Glomerular visceral epithelial cell (primary cell): ENCODE measurements around the gene GRIK1.

Source experiments
- DNase-seq: peaks from one replicate; pipeline ENCODE4 v3.0.0-alpha.2; 2016; ENCODE audit errors: extremely low spot score

Gene GRIK1

DNA sequence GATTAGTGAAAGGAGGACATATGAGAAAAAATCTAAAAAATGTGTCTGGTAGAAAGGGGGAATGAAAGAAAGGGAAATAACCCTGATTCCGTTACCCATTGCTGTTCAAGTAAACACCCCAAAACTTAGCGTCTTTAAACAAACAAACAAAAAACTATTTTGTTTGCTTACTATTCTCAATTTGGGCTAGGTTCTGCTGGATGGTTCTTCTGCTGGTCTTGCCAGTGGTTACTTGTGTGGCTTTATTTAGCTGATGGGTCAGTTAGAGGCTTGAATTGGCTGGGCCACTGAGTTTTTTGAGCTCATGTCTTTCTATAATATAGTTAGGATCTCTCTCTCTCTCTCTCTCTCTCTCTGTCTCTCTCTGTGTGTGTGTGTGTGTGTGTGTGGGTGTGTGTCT is 112.1 kb downstream of the GRIK1 start:
- no peak for DNase-seq

- no peak for DNase-seq
Observed at GRCh38 chr21:29827236-29827635, 112.6 kb downstream of the GRIK1 start.

DNA sequence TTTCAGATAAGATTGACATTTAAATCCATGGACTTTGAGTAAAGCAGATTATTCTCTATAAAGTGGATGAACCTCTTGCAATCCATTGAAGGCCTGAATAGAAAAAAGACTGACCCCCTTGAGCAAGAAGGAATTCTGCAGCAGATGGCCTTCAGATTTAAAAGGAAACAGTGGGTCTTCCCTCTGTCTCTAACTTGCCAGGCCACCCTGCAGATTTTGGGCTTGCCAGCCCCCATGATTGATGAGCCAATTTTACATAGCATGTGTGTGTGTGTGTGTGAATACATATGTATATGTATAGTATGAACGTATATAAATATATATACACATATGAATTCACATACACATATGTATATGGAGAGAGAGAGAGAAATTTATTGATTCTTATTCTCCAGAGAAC is 113.4 kb downstream of the GRIK1 start:
- DNase-seq, result no peak

- no peak for DNase-seq
Observed at GRCh38 chr21:29825936-29826335, 113.9 kb downstream of the GRIK1 start.

- DNase-seq, result no peak
Observed at GRCh38 chr21:29825345-29825744, 114.5 kb downstream of the GRIK1 start.

- no peak for DNase-seq
Observed at GRCh38 chr21:29822064-29822463, 117.7 kb downstream of the GRIK1 start.

GRCh38 chr21:29821230-29821629 is 118.6 kb downstream of the GRIK1 start:
- DNase-seq, result no peak

DNA sequence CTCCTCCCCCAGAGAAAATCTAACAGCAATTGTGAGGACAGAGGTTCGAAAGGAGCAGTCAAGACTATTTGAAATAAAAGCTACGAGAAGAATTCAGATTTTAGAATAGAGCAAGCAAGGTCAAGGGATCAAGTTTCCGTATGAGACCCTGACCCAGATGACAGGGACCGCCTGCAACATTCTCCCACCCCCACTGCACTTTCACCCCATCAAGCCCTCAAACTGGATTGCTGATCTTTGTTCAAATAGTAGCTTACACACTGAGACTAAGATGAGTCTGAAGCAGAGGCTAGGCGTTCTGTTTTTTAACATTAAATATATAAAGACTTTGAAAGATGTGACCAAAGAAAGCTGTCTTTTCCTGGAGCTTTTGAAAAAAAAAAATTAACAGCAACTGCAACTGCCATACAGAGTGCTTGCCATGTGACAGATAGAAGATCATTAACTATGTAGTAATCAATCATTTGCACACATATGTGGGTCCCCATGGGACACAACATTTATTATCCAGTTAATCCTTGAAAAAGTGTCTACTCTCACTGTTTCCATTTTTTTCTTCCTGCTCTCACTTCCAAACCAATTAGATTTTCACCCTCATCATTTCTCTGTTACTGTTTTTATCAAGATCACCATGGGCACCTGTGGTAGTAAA is 120.0 kb downstream of the GRIK1 start:
- no peak for DNase-seq

- DNase-seq, result no peak
Observed at GRCh38 chr21:29818383-29818921, 121.3 kb downstream of the GRIK1 start.

GRCh38 chr21:29817450-29817849 is 122.3 kb downstream of the GRIK1 start:
- no peak for DNase-seq

DNA sequence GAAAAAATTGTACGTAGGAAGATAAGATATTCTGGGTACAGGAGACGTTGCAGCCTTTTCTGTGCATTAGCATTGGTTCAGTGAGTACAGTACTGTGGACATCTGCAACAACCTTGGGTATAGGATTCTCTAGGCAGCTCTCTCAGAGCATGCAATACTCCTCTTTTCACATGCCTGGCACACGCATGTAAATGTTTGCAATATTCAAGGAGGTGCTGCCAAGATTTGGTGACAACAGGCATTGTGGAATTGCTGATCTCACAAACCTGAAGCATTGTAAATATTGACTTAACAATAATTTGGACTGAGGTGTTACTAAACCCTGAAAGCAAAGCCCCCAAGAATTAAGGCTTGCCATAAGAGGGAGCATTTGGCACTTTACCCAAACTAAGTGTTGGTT is 126.8 kb downstream of the GRIK1 start:
- no peak for DNase-seq

GRCh38 chr21:29810871-29811270 is 128.9 kb downstream of the GRIK1 start:
- no peak for DNase-seq

- DNase-seq, result no peak
Observed at GRCh38 chr21:29808153-29808552, 131.6 kb downstream of the GRIK1 start.

DNA sequence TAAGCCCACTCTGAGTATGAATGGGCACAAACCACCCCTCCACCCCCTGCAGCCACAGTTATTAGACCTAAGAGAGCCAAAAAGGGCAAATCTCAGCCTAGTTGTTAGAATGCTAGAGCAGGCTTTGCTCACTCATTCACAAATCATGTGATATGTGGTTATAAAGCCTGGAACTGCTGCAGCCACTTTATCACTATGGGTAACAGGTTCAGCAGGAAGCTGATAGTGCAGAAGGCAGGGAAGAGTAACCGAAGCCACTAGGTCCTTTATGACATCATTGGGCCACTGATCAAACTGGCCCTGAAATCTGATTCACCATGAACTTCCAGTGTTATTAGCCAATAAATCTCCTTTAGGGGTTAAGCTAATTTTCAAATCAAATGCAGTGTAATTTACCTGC is 134.7 kb downstream of the GRIK1 start:
- DNase-seq, result no peak

DNA sequence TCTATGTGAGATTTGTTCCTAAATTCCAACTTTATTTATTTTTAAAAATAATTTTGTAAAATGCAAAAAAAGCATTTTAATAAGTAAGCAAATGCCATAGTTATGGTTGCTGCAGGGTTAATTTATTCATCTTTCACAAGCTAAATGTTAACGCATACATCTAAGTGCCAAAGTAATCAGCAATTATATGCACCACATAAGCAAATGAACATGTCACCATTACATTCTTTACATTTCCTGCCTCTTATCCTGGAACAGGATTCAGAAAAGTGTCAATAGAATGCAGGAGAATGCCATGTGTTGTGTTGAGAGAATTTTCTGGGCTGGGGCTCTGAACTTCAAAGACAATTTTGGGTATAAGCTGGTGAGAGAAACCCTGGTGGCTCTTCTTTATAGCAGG is 136.6 kb downstream of the GRIK1 start:
- no peak for DNase-seq

GRCh38 chr21:29801122-29801521 is 138.7 kb downstream of the GRIK1 start:
- DNase-seq, result no peak

GRCh38 chr21:29800056-29800455 is 139.7 kb downstream of the GRIK1 start:
- DNase-seq, result no peak

- no peak for DNase-seq
Observed at GRCh38 chr21:29798840-29799239, 141.0 kb downstream of the GRIK1 start.

DNA sequence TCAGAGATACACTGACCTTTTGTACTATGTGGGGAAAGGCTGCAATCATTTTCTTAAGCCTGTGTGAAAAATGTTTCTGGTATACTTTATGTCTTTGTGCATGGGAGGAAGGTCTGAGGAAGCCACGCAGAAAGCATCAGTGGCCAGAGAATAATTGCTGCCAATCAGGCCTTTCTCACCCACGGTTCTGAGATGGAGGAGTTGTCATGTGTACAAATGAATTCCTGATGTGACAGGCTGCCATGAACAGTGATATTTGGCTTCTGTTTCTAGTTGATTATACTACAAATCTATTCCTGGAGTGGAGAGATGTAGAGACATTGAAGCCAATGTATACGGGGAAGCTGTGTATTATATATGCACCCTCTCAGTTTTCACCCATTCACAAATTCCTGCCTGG is 142.6 kb downstream of the GRIK1 start:
- no peak for DNase-seq

- no peak for DNase-seq
Observed at GRCh38 chr21:29793712-29794111, 146.1 kb downstream of the GRIK1 start.

DNA sequence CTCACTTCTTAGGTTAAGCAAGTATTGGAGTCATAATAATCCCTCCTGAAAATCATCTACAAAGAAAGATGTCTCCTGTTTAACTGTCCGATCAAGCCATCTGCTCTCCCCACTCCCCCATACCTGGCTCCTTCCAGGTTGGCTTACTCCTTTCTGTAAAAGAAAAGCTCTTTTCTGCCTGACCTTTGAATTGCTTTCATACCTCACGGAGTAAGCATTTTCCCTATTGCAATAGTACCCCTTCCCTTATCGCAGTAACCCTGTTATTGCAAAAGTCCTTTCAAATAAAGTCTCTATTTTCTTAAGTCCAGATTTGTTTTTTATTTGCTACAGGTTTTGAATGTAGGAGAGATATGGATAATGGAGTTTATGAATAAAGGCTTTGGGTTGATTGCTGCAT is 150.4 kb downstream of the GRIK1 start:
- DNase-seq, result no peak

DNA sequence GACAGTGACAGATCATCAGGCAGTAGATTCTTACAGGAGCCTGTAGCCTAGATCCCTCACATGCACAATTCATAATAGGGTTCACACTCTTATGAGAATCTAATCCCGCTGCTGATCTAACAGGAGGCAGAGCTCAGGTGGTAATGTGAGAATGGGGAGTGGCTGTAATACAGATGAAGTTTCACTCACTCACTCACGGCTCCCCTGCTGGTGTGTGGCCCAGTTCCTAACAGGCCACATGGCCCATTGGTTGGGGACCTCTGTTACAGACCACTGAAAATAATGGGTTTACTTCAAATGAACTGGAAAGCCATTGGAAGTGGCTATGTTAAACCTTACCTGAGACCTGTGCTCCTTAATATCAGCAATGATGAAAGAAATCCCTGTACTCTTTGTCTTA is 151.0 kb downstream of the GRIK1 start:
- no peak for DNase-seq

DNA sequence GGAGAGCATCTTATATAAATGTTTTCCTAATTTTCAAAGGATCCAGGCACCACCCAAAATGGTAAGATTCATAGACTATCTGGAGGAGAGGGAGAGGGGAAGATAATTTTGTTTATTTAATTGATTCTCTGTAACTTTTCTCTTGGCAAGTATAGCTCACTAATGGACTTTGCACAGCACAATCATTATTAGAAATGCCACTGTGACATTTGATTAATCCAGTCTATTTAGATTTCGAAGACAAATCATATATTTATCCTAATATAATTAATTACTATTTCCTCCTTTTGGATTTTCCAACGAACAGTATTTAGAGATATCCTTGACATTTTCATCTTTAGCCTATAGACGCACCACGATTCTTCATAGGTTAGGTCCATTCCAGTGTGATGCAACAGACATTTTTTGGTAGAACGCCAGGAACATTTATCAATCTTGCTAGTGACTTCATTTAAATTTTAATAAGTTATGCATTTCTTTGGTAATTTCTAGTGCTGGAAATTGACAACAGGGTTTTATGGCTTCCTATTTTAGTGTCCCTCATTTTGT is 152.4 kb downstream of the GRIK1 start:
- DNase-seq, result no peak
